HG03175 (cell line): ENCODE measurements around the gene CD33.
"Not testable (repeated sequence)": the region's sequence is repeated elsewhere in the genome, so short reads cannot be mapped to it uniquely, and the experiment has no call there.

ENCODE experiments used
- ATAC-seq: cut with Tn5 transposase; IDR thresholded peaks from one replicate; pipeline ENCODE4 v1.9.1; 2021; ENCODE audit warnings: mild to moderate bottlenecking, moderate library complexity; ENCODE audit not compliant: unreplicated experiment

The CD33 gene

GRCh38 chr19:51224898-51225393 lies at the start of gene CD33:
TSS of gene CD33 (plus strand) at chr19:51225080. CDS start at chr19:51225119, 39 bp downstream.
- not testable (repeated sequence) for ATAC-seq

- ATAC-seq = no peak
Measured at GRCh38 chr19:51179256-51179655, 45.6 kb upstream of the CD33 start.

GRCh38 chr19:51181377-51181912 lies 43.4 kb upstream of the CD33 start:
- no peak for ATAC-seq

- no peak for ATAC-seq
Measured at GRCh38 chr19:51181913-51182419, 42.9 kb upstream of the CD33 start.

GRCh38 chr19:51183629-51184028 lies 41.3 kb upstream of the CD33 start:
- ATAC-seq = no peak

- ATAC-seq = no peak
Measured at GRCh38 chr19:51185069-51185867, 39.6 kb upstream of the CD33 start.

GRCh38 chr19:51185868-51186215 lies 39.0 kb upstream of the CD33 start:
- ATAC-seq = no peak

GRCh38 chr19:51186323-51186722 lies 38.6 kb upstream of the CD33 start:
- ATAC-seq = no peak

GRCh38 chr19:51187395-51188226 lies 37.3 kb upstream of the CD33 start:
- ATAC-seq = no peak

- no peak for ATAC-seq
Measured at GRCh38 chr19:51188227-51188559, 36.7 kb upstream of the CD33 start.

- ATAC-seq = no peak
Measured at GRCh38 chr19:51192689-51193088, 32.2 kb upstream of the CD33 start.

- no peak for ATAC-seq
Measured at GRCh38 chr19:51194527-51195315, 30.2 kb upstream of the CD33 start.

- no peak for ATAC-seq
Measured at GRCh38 chr19:51195316-51195586, 29.6 kb upstream of the CD33 start.

- ATAC-seq = no peak
Measured at GRCh38 chr19:51195616-51196015, 29.3 kb upstream of the CD33 start.

- ATAC-seq = no peak
Measured at GRCh38 chr19:51196181-51196580, 28.7 kb upstream of the CD33 start.

GRCh38 chr19:51198641-51199040 lies 26.2 kb upstream of the CD33 start:
- ATAC-seq = no peak

GRCh38 chr19:51200071-51200666 lies 24.7 kb upstream of the CD33 start:
- no peak for ATAC-seq

- no peak for ATAC-seq
Measured at GRCh38 chr19:51201712-51202111, 23.2 kb upstream of the CD33 start.

- ATAC-seq = no peak
Measured at GRCh38 chr19:51203916-51204315, 21.0 kb upstream of the CD33 start.

- ATAC-seq = no peak
Measured at GRCh38 chr19:51204321-51204720, 20.6 kb upstream of the CD33 start.

GRCh38 chr19:51207747-51208146 lies 17.1 kb upstream of the CD33 start:
- ATAC-seq = no peak
